Inflammatory macrophage treated with lipopolysaccharide for 1 hour (primary cell): ENCODE measurements around the gene CFAP54.
"Not testable (repeated sequence)": the region's sequence is repeated elsewhere in the genome, so short reads cannot be mapped to it uniquely, and the experiment has no call there.

Experiments
- DNase-seq, 2 donors: peaks; one replicate each; pipeline ENCODE4 v3.0.0-alpha.2; 2020 to 2022

The CFAP54 gene

GRCh38 chr12:96514328-96514727 lies 25.0 kb downstream of the CFAP54 start:
- no peak for DNase-seq

- DNase-seq: peak; percentile 57 to 94
These were observed 27.4 kb downstream of the CFAP54 start for GRCh38 chr12:96516472-96517430.

- no peak for DNase-seq
These were observed 31.4 kb downstream of the CFAP54 start for GRCh38 chr12:96520767-96521166.

- DNase-seq: no peak
These were observed 32.7 kb downstream of the CFAP54 start for GRCh38 chr12:96521895-96522682.

DNA sequence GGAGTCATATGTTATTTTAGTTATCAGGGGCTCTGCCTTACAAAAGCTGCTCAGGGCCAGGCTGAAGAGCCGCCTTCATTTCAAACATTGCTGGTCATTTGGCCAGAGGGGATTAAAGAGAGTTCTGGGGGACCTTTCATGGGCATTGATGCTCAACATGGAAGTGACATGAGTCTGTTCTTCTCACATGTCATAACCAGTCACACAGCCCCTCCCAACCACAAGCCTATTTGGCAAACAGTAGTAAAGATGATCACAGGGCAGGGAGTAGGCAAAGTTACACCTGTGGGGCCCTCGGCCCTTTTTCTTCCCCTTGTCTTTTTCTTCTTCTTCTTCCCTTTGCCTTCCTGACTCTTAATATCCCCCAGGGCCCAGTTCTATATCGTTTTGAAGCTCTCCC lies 33.3 kb downstream of the CFAP54 start:
- no peak for DNase-seq

DNA sequence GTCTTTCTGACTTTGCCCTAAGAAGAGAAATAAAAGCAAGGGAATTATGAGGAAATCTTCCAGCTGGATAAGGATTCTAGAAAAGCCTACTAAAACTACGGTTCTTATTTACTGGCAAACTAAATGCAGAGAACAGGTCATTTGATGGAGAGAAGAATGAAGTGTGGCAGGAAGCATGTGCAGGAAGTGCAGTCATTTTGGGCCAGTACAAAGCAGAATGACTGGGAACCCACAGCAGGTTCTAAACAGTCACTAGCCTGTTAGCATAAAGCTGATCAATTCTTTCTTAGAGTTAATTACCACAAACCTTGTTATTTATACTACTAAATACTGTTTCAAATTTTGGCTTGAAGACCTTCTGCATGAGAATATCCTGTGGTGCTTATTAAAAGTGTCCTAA lies 36.7 kb downstream of the CFAP54 start:
- DNase-seq: no peak

GRCh38 chr12:96529912-96530311 lies 40.5 kb downstream of the CFAP54 start:
- no peak for DNase-seq

- DNase-seq: no peak
These were observed 45.0 kb downstream of the CFAP54 start for GRCh38 chr12:96534339-96534738.

GRCh38 chr12:96548384-96548783 lies 59.0 kb downstream of the CFAP54 start:
- no peak for DNase-seq

GRCh38 chr12:96549341-96549740 lies 60.0 kb downstream of the CFAP54 start:
- DNase-seq: no peak

- DNase-seq: no peak
These were observed 81.2 kb downstream of the CFAP54 start for GRCh38 chr12:96570579-96570978.

GRCh38 chr12:96571101-96571862 lies 81.9 kb downstream of the CFAP54 start:
- DNase-seq: no peak

- DNase-seq: peak; percentile 38 to 64
These were observed 89.2 kb downstream of the CFAP54 start for GRCh38 chr12:96578526-96579125.

GRCh38 chr12:96585977-96586376 lies 96.6 kb downstream of the CFAP54 start:
- no peak for DNase-seq

- DNase-seq: no peak
These were observed 98.3 kb downstream of the CFAP54 start for GRCh38 chr12:96587691-96588090.

DNA sequence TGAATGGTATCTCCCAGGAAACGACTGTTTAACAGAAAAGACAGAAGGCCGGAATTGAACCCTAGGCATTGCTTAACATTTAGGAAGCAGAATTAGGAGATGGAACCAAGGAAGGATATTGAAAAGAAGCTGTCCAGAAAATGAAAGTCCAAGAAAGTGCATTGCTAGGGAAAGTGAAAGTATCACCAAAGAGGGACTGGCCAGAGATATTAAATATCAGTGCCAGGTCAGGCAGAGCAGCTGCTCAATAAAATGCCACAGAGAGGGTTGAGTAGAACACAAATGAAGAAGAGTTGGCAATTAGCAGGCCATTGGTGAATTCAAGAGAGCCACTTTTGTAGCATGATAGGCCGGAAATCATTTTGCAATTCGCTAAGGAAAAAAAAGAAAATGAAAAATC lies 101.6 kb downstream of the CFAP54 start:
- no peak for DNase-seq

DNA sequence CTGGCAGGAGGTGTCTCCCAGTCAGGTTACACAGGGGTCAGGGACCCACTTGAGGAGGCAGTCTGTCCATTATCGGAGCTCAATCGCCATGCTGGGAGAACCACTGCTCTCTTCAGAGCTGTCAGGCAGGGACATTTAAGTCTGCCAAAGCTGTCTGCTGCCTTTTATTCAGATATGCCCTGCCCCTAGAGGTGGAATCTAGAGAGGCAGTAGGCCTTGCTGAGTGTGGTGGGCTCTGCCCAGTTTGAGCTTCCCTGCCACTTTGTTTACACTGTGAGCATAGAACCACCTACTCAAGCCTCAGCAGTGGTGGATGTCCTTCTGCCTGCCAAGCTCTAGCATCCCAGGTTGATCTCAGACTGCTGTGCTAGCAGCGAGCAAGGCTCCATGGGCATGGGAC lies 115.0 kb downstream of the CFAP54 start:
- not testable (repeated sequence) for DNase-seq

DNA sequence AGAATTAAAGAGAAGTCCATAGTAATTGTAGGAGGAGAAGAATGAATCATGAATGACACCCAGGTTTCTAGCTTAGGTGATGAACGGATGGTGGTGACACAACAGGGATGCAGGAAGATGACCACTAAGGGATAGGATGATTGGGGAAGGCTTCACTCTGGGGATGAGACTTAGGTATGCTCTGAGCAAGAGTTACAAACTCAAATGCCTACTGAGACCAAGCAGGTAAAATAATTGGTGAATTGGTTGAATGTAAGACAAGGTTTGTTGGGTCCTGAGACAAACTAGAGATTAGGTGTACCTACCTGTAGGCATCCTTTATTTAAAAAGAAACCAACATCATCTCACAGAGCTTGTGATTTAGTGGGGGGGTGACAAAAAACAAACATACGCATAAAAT lies 116.3 kb downstream of the CFAP54 start:
- DNase-seq: no peak

GRCh38 chr12:96606134-96606533 lies 116.8 kb downstream of the CFAP54 start:
- DNase-seq: no peak

- no peak for DNase-seq
These were observed 117.3 kb downstream of the CFAP54 start for GRCh38 chr12:96606644-96607043.

DNA sequence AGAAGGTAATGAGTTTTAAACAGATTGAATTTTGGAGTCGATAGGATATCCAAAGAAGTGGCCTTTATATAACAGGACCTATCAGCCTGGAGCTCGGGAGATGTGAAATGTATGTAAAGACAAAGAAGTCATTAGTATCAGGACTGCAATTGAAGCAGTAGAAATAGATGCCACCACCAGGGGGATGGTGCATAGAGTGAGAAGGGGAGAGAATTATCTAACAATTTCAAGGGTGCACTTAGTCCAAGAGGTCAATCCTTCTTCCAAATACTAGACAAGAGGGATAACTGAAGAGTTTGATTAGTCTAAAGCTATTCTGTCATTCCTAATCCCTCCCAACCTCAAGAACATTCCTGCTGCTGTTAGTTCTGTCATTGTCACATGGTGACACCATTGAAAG lies 127.8 kb downstream of the CFAP54 start:
- no peak for DNase-seq

- DNase-seq: no peak
These were observed 133.8 kb downstream of the CFAP54 start for GRCh38 chr12:96623155-96623554.
